HUES48 (cell line): ENCODE data around the gene FCGR3B.
"Not testable (repeated sequence)": the region's sequence is repeated elsewhere in the genome, so short reads cannot be mapped to it uniquely, and the experiment has no call there.

ENCODE experiments used
- H3K27ac ChIP-seq: one replicate; pipeline ENCODE4 v1.7.0; 2013; ENCODE audit warnings: low read depth, low read length, inconsistent platforms
- H3K27me3 ChIP-seq: 2 replicates; pipeline ENCODE4 v1.6.1; 2013; ENCODE audit warnings: mild to moderate bottlenecking, low read length; ENCODE audit not compliant: control insufficient read depth, insufficient read depth
- H3K36me3 ChIP-seq: 2 replicates; pipeline ENCODE4 v1.6.1; 2013; ENCODE audit warnings: low read length; ENCODE audit not compliant: control insufficient read depth, insufficient read depth
- H3K4me1 ChIP-seq: 2 replicates; pipeline ENCODE4 v1.6.1; 2013; ENCODE audit warnings: mild to moderate bottlenecking, low read length; ENCODE audit not compliant: control insufficient read depth, insufficient read depth
- H3K4me3 ChIP-seq: 2 replicates; pipeline ENCODE4 v1.5.1; 2013; ENCODE audit warnings: mild to moderate bottlenecking, low read depth, low read length
- H3K9ac ChIP-seq: 2 replicates; pipeline ENCODE4 v1.6.1; 2013; ENCODE audit warnings: mild to moderate bottlenecking, low read depth, low read length, moderate library complexity
- H3K9me3 ChIP-seq: 2 replicates; pipeline ENCODE4 v1.6.1; 2013; ENCODE audit warnings: low read length; ENCODE audit not compliant: control insufficient read depth, insufficient read depth

The FCGR3B gene

GRCh38 chr1:161620399-161620798 lies 10.6 kb downstream of the FCGR3B start:
- not testable (repeated sequence) for H3K4me1 ChIP-seq, H3K9ac ChIP-seq, H3K9me3 ChIP-seq, H3K36me3 ChIP-seq, H3K27ac ChIP-seq
- Histone ChIP-seq H3K27me3 (peaks cover 10% of the 10 kb centered on the region), H3K4me3 (peak overlapping the region; percentile 87; the same call in 1 of the 2 replicates)

- H3K4me3 ChIP-seq, H3K4me1 ChIP-seq, H3K27ac ChIP-seq, H3K9ac ChIP-seq, H3K9me3 ChIP-seq, H3K36me3 ChIP-seq: not testable (repeated sequence)
- H3K27me3 ChIP-seq, result peaks cover 10% of the 10 kb centered on the region
These were observed 12.5 kb downstream of the FCGR3B start for GRCh38 chr1:161618517-161618916.

GRCh38 chr1:161616417-161616816 lies 14.6 kb downstream of the FCGR3B start:
- H3K4me1 ChIP-seq, H3K36me3 ChIP-seq, H3K9me3 ChIP-seq, H3K27me3 ChIP-seq, H3K4me3 ChIP-seq, H3K27ac ChIP-seq, H3K9ac ChIP-seq: not testable (repeated sequence)

- peak overlapping the region; percentile 70 for H3K27ac ChIP-seq
- H3K4me3 ChIP-seq, result peak overlapping the region; percentile 91
- H3K36me3 ChIP-seq, H3K27me3 ChIP-seq, H3K4me1 ChIP-seq, H3K9me3 ChIP-seq: not testable (repeated sequence)
- 0 out of 2 replicates have a peak overlapping the region, but pooled peaks have one; percentile 14 for H3K9ac ChIP-seq
These were observed 17.8 kb downstream of the FCGR3B start for GRCh38 chr1:161613142-161613514.

GRCh38 chr1:161612322-161613141 lies 18.4 kb downstream of the FCGR3B start:
- Histone ChIP-seq H3K9ac (peak overlapping the region; percentile 36), H3K27ac (peak overlapping the region; percentile 70), H3K4me3 (peak overlapping the region; percentile 91)
- H3K27me3 ChIP-seq, H3K4me1 ChIP-seq, H3K36me3 ChIP-seq, H3K9me3 ChIP-seq: not testable (repeated sequence)

GRCh38 chr1:161611866-161612321 lies 19.1 kb downstream of the FCGR3B start:
- peak overlapping the region; percentile 91 for H3K4me3 ChIP-seq
- not testable (repeated sequence) for H3K36me3 ChIP-seq, H3K4me1 ChIP-seq, H3K9me3 ChIP-seq, H3K27me3 ChIP-seq
- peak overlapping the region; percentile 36 for H3K9ac ChIP-seq
- peak overlapping the region; percentile 70 for H3K27ac ChIP-seq

- H3K36me3 ChIP-seq, H3K9ac ChIP-seq, H3K4me1 ChIP-seq, H3K27me3 ChIP-seq, H3K27ac ChIP-seq, H3K4me3 ChIP-seq, H3K9me3 ChIP-seq: not testable (repeated sequence)
These were observed 20.8 kb downstream of the FCGR3B start for GRCh38 chr1:161610198-161610597.

- not testable (repeated sequence) for H3K4me3 ChIP-seq, H3K27me3 ChIP-seq, H3K4me1 ChIP-seq, H3K36me3 ChIP-seq, H3K9ac ChIP-seq, H3K9me3 ChIP-seq, H3K27ac ChIP-seq
These were observed 24.2 kb downstream of the FCGR3B start for GRCh38 chr1:161606541-161607336.

- not testable (repeated sequence) for H3K36me3 ChIP-seq, H3K27ac ChIP-seq, H3K4me1 ChIP-seq, H3K27me3 ChIP-seq, H3K9ac ChIP-seq, H3K4me3 ChIP-seq, H3K9me3 ChIP-seq
These were observed 25.0 kb downstream of the FCGR3B start for GRCh38 chr1:161605762-161606540.

GRCh38 chr1:161605024-161605423 lies 26.0 kb downstream of the FCGR3B start:
- not testable (repeated sequence) for H3K27ac ChIP-seq, H3K4me3 ChIP-seq, H3K9ac ChIP-seq, H3K36me3 ChIP-seq, H3K27me3 ChIP-seq, H3K4me1 ChIP-seq, H3K9me3 ChIP-seq

- H3K27ac ChIP-seq, H3K27me3 ChIP-seq, H3K4me1 ChIP-seq, H3K36me3 ChIP-seq, H3K4me3 ChIP-seq, H3K9ac ChIP-seq, H3K9me3 ChIP-seq: not testable (repeated sequence)
These were observed 33.9 kb downstream of the FCGR3B start for GRCh38 chr1:161597077-161597476.
